Neural cell (in vitro differentiated cells): ENCODE data around the gene WHAMM. TPM values are rescaled to one million over a fixed set of nuclear protein-coding genes. Genes with fewer than 3 reads are reported as not detected.

Experiments
- H2AFZ ChIP-seq: fragments of 200-600, 300-800 bp; sonication (generic), shearing (Covaris generic); 2 replicates; pipeline ENCODE4 v1.6.0; 2014; ENCODE audit warnings: low read depth, mild to moderate bottlenecking, antibody characterized with exemption, low read length, moderate library complexity
- H3F3A ChIP-seq: fragments of 200-600 bp; shearing (Covaris generic); 2 replicates; pipeline ENCODE4 v1.6.1; 2016; ENCODE audit warnings: mild to moderate bottlenecking, moderate library complexity, mixed read lengths, antibody characterized with exemption, low read length; ENCODE audit not compliant: insufficient read depth, poor library complexity, severe bottlenecking
- H3K27ac ChIP-seq: fragments of 200-600, 300-800 bp; sonication (generic), shearing (Covaris generic); 2 replicates; pipeline ENCODE4 v1.5.1; 2014; ENCODE audit warnings: mild to moderate bottlenecking, low read length, moderate library complexity
- H3K27me3 ChIP-seq: fragments of 300-800, 200-600 bp; sonication (generic), shearing (Covaris generic); 2 replicates; pipeline ENCODE4 v1.6.0; 2014; ENCODE audit warnings: mild to moderate bottlenecking, low read depth, low read length, moderate library complexity; ENCODE audit not compliant: insufficient read depth
- H3K36me3 ChIP-seq: fragments of 300-800, 200-600 bp; sonication (generic), shearing (Covaris generic); 2 replicates; pipeline ENCODE4 v1.5.1; 2014; ENCODE audit warnings: mild to moderate bottlenecking, antibody characterized with exemption, low read length, moderate library complexity; ENCODE audit not compliant: insufficient read depth
- H3K4me2 ChIP-seq: fragments of 300-800, 200-600 bp; sonication (generic), shearing (Covaris generic); 2 replicates; pipeline ENCODE4 v1.6.0; 2014; ENCODE audit warnings: mild to moderate bottlenecking, low read length
- H3K4me3 ChIP-seq: fragments of 300-800, 200-600 bp; sonication (generic), shearing (Covaris generic); 2 replicates; pipeline ENCODE4 v1.5.1; 2014; ENCODE audit warnings: mild to moderate bottlenecking, low read length, moderate library complexity
- H3K79me2 ChIP-seq: fragments of 200-600 bp; shearing (Covaris generic); replicated peaks from 2 replicates; pipeline ENCODE4 v1.6.0; 2014; ENCODE audit warnings: mild to moderate bottlenecking, low read length, moderate library complexity; ENCODE audit not compliant: insufficient read depth
- H3K9ac ChIP-seq: fragments of 300-800, 200-600 bp; sonication (generic), shearing (Covaris generic); 2 replicates; pipeline ENCODE4 v1.6.1; 2016; ENCODE audit warnings: mild to moderate bottlenecking, low read length, mixed read lengths
- H3K9me2 ChIP-seq: fragments of 200-600 bp; shearing (Covaris generic); 2 replicates; pipeline ENCODE4 v1.6.1; 2016; ENCODE audit warnings: mild to moderate bottlenecking, low read length, mixed read lengths; ENCODE audit not compliant: insufficient read depth
- H3K9me3 ChIP-seq: fragments of 200-600, 300-800 bp; sonication (generic), shearing (Covaris generic); 2 replicates; pipeline ENCODE4 v1.6.1; 2016; ENCODE audit warnings: mild to moderate bottlenecking, mixed run types, low read length, moderate library complexity, mixed read lengths
- H4K20me1 ChIP-seq: fragments of 200-600 bp; shearing (Covaris generic); 2 replicates; pipeline ENCODE4 v1.6.1; 2016; ENCODE audit warnings: mild to moderate bottlenecking, mixed run types; ENCODE audit not compliant: insufficient read depth
- CTCF ChIP-seq: fragments of 450-650 bp; IDR thresholded peaks from 2 replicates; pipeline ENCODE4 v1.5.1; 2014; ENCODE audit warnings: antibody characterized with exemption, mild to moderate bottlenecking, moderate library complexity; ENCODE audit not compliant: poor library complexity, severe bottlenecking
- EP300 ChIP-seq: fragments of 450-650 bp; conservative IDR thresholded peaks from 2 replicates; pipeline ENCODE4 v1.6.1; 2014; ENCODE audit warnings: antibody characterized with exemption, mild to moderate bottlenecking, moderate library complexity; ENCODE audit not compliant: poor library complexity, severe bottlenecking
- EZH2 ChIP-seq: fragments of 200-600, 300-800 bp; shearing (Covaris generic), sonication (generic); IDR thresholded peaks from 2 replicates; pipeline ENCODE4 v1.6.1; 2014; ENCODE audit warnings: antibody characterized with exemption, low read length, borderline replicate concordance, mild to moderate bottlenecking; ENCODE audit not compliant: insufficient read depth, poor library complexity, severe bottlenecking
- MXI1 ChIP-seq: fragments of 450-650 bp; conservative IDR thresholded peaks from 2 replicates; pipeline ENCODE4 v1.6.1; 2014; ENCODE audit warnings: antibody characterized with exemption, mild to moderate bottlenecking; ENCODE audit not compliant: poor library complexity, severe bottlenecking
- POLR2AphosphoS5 ChIP-seq: IDR thresholded peaks from 2 replicates; pipeline ENCODE4 v1.6.1; 2012
- RAD21 ChIP-seq: fragments of 450-650 bp; conservative IDR thresholded peaks from 2 replicates; pipeline ENCODE4 v1.6.1; 2014; ENCODE audit warnings: antibody characterized with exemption, mild to moderate bottlenecking, moderate library complexity
- SMC3 ChIP-seq: fragments of 450-650 bp; conservative IDR thresholded peaks from 2 replicates; pipeline ENCODE4 v1.6.1; 2014; ENCODE audit warnings: antibody characterized with exemption, mild to moderate bottlenecking, moderate library complexity; ENCODE audit not compliant: poor library complexity
- TAF1 ChIP-seq: IDR thresholded peaks from 2 replicates; pipeline ENCODE4 v1.6.1; 2012; ENCODE audit warnings: low read depth
- polyA plus RNA-seq: library from polyadenylated mRNA; depleted of rRNA; stranded (reverse); fragments of >200 nt; gene quantifications from 2 replicates; pipeline ENCODE4 v1.2.3, GENCODE V29; 2014
- TF ChIP-seq, protein P1 (sequence below): IDR thresholded peaks from 2 replicates; pipeline ENCODE4 v1.6.1; 2012; ENCODE audit warnings: borderline replicate concordance

WHAMM gene
- polyA plus RNA-seq, 1 donor from 2014 or later = 2.8 TPM

- TF ChIP-seq, protein P1, sequence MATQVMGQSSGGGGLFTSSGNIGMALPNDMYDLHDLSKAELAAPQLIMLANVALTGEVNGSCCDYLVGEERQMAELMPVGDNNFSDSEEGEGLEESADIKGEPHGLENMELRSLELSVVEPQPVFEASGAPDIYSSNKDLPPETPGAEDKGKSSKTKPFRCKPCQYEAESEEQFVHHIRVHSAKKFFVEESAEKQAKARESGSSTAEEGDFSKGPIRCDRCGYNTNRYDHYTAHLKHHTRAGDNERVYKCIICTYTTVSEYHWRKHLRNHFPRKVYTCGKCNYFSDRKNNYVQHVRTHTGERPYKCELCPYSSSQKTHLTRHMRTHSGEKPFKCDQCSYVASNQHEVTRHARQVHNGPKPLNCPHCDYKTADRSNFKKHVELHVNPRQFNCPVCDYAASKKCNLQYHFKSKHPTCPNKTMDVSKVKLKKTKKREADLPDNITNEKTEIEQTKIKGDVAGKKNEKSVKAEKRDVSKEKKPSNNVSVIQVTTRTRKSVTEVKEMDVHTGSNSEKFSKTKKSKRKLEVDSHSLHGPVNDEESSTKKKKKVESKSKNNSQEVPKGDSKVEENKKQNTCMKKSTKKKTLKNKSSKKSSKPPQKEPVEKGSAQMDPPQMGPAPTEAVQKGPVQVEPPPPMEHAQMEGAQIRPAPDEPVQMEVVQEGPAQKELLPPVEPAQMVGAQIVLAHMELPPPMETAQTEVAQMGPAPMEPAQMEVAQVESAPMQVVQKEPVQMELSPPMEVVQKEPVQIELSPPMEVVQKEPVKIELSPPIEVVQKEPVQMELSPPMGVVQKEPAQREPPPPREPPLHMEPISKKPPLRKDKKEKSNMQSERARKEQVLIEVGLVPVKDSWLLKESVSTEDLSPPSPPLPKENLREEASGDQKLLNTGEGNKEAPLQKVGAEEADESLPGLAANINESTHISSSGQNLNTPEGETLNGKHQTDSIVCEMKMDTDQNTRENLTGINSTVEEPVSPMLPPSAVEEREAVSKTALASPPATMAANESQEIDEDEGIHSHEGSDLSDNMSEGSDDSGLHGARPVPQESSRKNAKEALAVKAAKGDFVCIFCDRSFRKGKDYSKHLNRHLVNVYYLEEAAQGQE = no peak
- TF ChIP-seq POLR2AphosphoS5 (no peak), EZH2 (no peak), TAF1 (no peak), CTCF (no peak), RAD21 (no peak), EP300 (no peak), SMC3 (no peak), MXI1 (no peak)
- no peak overlapping the region for H3K4me2 ChIP-seq
- no peaks in the 10 kb centered on the region for H3K27me3 ChIP-seq
- H4K20me1 ChIP-seq = no peaks in the 10 kb centered on the region
- H3F3A ChIP-seq = no peaks in the 10 kb centered on the region
- no peaks in the 10 kb centered on the region for H3K9me2 ChIP-seq
- no peaks in the 10 kb centered on the region for H3K9me3 ChIP-seq
- H2AFZ ChIP-seq = no peak overlapping the region
- H3K36me3 ChIP-seq = no peaks in the 10 kb centered on the region
- no peak overlapping the region for H3K4me3 ChIP-seq
- H3K9ac ChIP-seq = no peak overlapping the region
- no peaks in the 10 kb centered on the region for H3K79me2 ChIP-seq
- H3K27ac ChIP-seq = no peak overlapping the region
Observed at GRCh38 chr15:82871832-82872484, 62.5 kb downstream of the WHAMM start.

GRCh38 chr15:82873000-82873680 lies 63.7 kb downstream of the WHAMM start:
- no peak for TF ChIP-seq MXI1
- no peak for TF ChIP-seq SMC3
- no peak for TF ChIP-seq RAD21
- no peak for TF ChIP-seq CTCF
- TF ChIP-seq, protein P1 = no peak
- TF ChIP-seq TAF1 = no peak
- TF ChIP-seq POLR2AphosphoS5 = no peak
- TF ChIP-seq EZH2 = no peak
- Histone ChIP-seq H3F3A (no peaks in the 10 kb centered on the region), H3K27me3 (no peaks in the 10 kb centered on the region), H3K27ac (no peak overlapping the region), H3K79me2 (no peaks in the 10 kb centered on the region), H3K9me2 (no peaks in the 10 kb centered on the region), H3K4me3 (no peak overlapping the region), H4K20me1 (no peaks in the 10 kb centered on the region), H2AFZ (no peak overlapping the region), H3K9me3 (no peaks in the 10 kb centered on the region), H3K36me3 (no peaks in the 10 kb centered on the region), H3K9ac (no peak overlapping the region), H3K4me2 (no peak overlapping the region)
